ENCODE results near the gene RAB37.
A peak's percentile ranks its signal among the peaks of the same experiment; 100 is the strongest.

Gene RAB37

GRCh38 chr17:74764751-74765286 lies 27.8 kb downstream of the RAB37 start:
- DNase-seq, result no peak

GRCh38 chr17:74766413-74766812 lies 29.4 kb downstream of the RAB37 start:
- no peak for DNase-seq

DNA sequence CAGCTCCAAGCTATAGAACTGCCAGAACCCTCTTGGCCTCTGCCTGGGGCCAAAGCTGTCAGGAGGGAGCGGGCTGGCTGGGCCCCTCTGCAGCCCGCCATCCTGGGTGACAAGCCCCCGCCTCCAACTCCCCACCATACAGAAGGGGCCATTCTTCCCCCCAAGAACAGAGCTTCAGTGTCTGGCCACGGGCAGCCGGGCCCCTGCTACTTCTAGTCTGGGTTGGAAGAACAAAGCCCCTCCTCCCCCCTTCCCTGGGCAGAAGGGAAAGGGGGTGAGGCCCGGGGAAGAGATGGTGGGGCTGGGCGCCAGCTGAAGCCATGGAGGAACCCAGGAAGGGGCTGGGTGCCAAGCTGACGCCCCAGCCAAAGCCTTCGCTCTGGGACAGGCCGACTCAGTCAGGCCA lies 30.1 kb downstream of the RAB37 start:
- DNase-seq, result peak; percentile 84 to 97

DNA sequence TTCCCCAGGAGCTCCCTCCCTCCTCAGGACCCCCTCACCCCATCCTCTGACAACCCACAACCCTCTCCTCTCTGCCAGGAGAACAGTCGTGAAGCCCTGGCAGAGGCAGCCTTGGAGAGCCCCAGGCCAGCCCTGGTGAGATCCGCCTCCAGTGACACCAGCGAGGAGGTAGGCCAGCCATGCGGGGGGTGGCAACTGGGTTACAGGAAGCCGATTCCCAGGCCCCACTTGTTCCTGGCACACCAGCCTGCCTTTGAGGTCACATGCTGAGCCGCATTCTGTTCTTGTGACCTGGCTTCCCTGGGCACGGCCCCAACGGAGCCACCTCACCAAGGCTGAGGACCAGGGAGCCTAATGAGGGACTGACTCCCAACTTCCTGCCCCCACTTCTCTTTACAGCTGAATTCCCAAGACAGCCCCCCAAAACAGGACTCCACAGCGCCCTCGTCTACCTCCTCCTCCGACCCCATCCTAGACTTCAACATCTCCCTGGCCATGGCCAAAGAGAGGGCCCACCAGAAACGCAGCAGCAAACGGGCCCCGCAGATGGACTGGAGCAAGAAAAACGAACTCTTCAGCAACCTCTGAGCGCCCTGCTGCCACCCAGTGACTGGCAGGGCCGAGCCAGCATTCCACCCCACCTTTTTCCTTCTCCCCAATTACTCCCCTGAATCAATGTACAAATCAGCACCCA lies 31.2 kb downstream of the RAB37 start:
- DNase-seq, result peak in 1 of 2 donors; percentile 39

DNA sequence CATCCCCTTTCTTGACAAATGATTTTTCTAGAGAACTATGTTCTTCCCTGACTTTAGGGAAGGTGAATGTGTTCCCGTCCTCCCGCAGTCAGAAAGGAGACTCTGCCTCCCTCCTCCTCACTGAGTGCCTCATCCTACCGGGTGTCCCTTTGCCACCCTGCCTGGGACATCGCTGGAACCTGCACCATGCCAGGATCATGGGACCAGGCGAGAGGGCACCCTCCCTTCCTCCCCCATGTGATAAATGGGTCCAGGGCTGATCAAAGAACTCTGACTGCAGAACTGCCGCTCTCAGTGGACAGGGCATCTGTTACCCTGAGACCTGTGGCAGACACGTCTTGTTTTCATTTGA lies 31.7 kb downstream of the RAB37 start:
- DNase-seq, result no peak

GRCh38 chr17:74769266-74769855 lies 32.3 kb downstream of the RAB37 start:
- DNase-seq, result no peak

- no peak for DNase-seq
Measured at GRCh38 chr17:74769856-74770497, 32.9 kb downstream of the RAB37 start.

DNA sequence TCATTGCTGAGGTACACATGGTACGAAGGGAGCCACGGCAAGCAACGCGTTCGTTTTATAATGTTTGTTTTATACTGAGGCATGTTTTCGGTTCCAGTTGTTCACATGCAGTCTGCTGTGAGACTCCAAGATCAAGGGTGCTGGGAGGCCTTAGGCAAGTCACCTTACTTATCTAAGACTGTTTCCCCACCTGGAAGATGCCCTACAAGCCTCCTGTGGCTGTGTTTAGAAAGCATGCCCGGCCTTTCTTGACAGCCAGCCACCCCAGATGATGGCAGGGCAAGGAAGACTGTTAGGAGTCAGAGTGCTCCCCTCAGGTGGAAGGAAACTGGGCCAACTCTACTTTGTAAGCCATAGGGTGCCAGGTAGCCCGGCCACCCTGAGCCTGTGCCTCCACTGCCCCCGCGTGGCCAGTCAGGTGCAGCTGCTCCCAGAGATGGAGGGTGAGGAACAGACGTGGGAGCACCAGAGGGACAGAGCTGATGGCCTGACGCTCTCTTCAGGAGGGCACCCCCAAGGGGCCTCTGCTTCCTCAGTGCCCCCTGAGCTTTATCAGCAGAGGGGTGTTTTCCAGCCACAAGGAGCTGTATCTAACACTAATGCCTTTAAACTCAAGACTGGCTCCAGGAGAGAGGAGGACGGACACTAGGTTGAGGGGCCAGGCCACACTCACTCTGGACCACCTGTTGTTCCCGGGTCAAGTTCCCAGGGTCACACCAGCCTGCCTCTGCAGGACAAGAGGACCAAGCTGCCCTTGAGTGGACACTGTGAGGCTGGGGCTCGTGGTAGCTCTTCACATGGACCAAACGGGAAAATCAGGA lies 33.7 kb downstream of the RAB37 start:
- DNase-seq, result peak in 1 of 2 donors; percentile 40

GRCh38 chr17:74771319-74771914 lies 34.4 kb downstream of the RAB37 start:
- DNase-seq, result no peak

DNA sequence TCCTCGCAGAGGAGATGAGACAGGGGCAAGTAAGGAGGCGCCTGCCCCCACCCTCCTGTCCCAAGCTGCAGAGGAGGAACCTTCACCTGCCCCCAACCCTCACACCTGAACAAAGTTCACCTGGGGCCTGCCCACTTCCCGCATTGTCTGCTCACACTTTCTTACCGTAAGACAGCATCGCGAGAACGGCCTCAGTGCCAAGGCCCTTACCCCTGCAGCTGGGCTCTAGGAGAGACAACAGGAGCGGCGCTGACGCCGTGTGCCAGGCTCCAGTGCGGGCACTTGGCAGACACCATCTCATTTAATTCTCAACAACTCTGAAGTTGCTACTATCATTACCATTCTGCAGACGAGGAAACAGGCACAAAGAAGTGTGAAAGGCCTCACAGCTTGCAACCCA lies 35.0 kb downstream of the RAB37 start:
- no peak for DNase-seq

DNA sequence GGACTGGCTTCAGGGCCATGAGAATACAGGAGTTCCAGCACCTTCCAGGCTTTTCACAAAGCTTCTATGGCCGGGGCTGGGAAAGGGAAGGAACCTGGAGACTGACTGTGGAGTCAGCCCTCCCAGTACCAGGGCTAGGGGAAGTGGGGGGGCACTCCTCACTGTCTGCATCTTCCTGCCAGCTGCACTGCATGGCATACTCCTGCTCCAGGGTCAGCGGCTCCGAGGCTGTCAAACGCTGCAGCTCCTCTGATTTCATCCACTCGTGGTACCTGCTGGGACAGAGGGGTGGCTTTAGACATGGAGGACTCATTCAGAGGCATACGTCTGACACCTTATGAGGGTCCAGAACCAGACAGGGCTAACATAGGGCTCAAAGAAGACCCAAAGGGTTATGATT lies 36.4 kb downstream of the RAB37 start:
- DNase-seq, result no peak

GRCh38 chr17:74773871-74774286 lies 36.8 kb downstream of the RAB37 start:
- no peak for DNase-seq

- no peak for DNase-seq
Measured at GRCh38 chr17:74775409-74776043, 38.5 kb downstream of the RAB37 start.

DNA sequence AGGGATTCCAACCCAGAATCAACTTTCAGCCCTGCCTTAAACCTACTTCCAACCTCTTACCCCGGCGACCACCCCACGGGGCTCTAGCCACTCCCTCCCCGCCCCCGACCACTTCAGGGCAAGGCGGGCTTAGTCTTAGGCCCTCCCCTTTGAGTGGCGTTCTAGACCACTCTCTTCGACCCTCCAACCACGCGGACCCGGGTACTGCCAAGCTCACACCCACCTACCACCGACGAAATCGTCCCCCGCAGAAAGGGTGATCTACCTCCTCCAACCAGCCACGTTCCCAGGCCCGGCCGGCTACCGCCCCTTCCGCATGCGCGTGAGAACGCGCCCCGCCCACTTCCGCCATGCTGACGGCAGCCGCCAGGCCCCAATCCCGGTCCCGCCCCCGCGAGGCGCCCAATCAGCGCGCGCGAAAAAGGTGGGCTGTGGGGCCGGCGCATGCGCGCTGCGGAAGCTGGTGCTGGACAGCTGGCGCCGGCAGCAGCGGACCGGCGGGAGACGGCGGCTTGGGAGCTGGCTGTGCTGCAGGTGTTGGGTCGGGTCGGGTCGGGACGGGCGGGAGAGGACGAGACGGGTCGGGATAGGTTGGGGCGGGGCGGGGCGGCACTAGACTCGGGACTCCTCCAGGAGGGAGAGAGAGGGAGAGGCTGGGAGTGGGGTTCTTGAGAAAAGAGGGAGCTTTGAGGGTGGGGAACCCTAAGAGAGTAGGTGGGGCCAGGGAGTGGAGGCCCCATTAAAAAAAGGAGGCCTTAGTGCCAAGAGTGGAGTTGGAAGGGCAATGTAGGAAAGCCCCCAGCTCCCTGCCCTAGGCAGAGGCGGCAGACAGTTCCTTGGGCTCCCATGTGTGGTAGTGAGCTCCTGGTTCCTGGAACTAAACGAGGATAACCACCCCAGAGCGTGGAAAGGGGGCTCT lies 39.2 kb downstream of the RAB37 start, which contains the start of gene NAT9:
Gene NAT9, minus strand, starts transcription at position 302 of the 919 bp plus-strand sequence. CDS start 647 bp downstream, outside the sequence.
- peak; percentile 83 to 95 for DNase-seq

- no peak for DNase-seq
Measured at GRCh38 chr17:74776990-74777389, 39.9 kb downstream of the RAB37 start.

DNA sequence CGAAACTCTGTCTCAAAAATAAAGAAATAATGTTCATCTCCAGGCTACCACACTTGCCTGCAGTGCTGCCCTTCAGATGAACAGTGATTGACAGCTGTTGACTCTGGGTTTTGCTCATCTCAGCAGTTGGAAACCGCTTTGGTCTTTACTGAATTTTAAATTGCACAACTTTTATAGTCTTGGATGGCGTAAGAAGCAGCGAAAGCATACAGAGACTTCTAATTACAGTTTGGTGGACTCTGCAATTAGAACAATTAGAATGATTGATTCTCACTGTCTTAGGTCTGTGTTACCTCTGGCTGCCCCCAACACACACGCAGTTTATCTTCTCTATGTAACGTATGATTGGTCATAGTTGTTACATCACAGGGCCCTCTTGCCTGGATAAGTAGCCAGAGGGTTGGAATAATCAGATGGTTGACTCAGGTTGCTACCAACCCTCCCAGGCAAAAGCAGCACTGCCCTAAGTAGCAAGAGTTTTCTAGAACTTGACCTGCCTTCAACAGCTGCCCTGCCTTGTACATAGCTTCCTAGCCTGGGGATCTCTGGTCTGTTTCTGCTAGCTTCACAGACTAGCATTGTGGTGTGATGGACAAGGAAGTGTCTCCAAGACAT lies 41.0 kb downstream of the RAB37 start:
- no peak for DNase-seq

- DNase-seq, result no peak
Measured at GRCh38 chr17:74778960-74779359, 41.9 kb downstream of the RAB37 start.

DNA sequence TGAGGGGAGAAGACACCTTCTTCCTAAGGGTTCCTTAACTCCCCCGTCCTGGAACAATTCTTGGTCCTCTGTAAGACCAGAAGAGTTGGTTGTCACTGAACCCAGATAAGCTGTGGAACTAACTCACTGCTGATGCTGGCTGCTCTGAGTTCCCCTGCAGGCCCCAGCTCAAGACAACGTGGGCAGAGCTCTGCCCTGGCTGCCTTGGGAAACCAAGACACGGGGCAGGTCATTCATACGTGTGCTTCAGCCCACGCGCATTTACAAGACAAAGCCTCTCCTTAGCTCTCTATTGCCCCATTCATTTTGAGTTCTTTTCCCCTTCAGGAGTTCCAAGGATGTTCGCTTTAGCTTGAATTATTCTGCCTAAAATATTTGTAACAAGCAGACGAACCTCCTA lies 42.4 kb downstream of the RAB37 start:
- no peak for DNase-seq

DNA sequence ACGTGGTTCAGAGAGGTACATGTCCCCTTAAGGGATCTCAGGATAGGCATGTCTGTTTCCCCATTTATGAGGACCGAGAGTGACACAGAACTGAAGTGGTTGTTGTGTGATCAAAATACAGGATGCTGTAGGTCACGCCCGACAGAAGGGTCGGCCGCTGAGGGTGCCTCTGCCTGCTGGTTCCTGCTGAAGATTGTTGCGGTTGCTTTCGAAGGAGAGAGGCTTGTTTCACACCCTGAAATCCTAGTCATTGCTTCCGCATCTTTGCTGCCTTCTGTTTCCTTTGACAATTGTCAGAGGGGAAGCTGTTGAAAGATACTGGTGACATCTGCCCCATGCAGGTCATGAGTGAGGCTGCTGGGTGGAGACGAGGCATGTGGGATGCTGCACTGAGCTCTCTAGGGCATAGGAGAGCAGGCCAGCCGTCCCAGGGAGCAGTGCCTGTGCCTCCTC lies 42.9 kb downstream of the RAB37 start:
- DNase-seq, result peak; percentile 30 to 31
